ENCODE results near the gene EIF5. TPM values are rescaled to one million over a fixed set of nuclear protein-coding genes. Genes with fewer than 3 reads are reported as not detected.
A peak's percentile ranks its signal among the peaks of the same experiment; 100 is the strongest.

The EIF5 gene
- total RNA-seq, 3 donors from 2014 or later = 434 to 457 (median 451) TPM

GRCh38 chr14:103316721-103317121, 17.3 kb upstream of the EIF5 start:
- Mint-ChIP-seq H3K4me1 (ENCODE audit: low read depth) (no peaks in the 10 kb centered on the region), H3K27me3 (ENCODE audit: low read depth) (peaks cover 32% of the 10 kb centered on the region), H3K36me3 (ENCODE audit: insufficient read depth) (no peaks in the 10 kb centered on the region), H3K4me3 (no peak overlapping the region), H3K9me3 (no peaks in the 10 kb centered on the region)
- DNase-seq (no peak), ATAC-seq (no peak)

GRCh38 chr14:103317251-103317650, 16.8 kb upstream of the EIF5 start:
- Mint-ChIP-seq H3K36me3 (ENCODE audit: insufficient read depth) (no peaks in the 10 kb centered on the region), H3K9me3 (no peaks in the 10 kb centered on the region), H3K4me1 (ENCODE audit: low read depth) (no peaks in the 10 kb centered on the region), H3K27me3 (ENCODE audit: low read depth) (peaks cover 34% of the 10 kb centered on the region), H3K4me3 (no peak overlapping the region)
- DNase-seq (no peak), ATAC-seq (no peak)

GRCh38 chr14:103317976-103318580, 16.0 kb upstream of the EIF5 start:
- no peaks in the 10 kb centered on the region for H3K4me1 Mint-ChIP-seq (ENCODE audit: low read depth)
- no peaks in the 10 kb centered on the region for H3K36me3 Mint-ChIP-seq (ENCODE audit: insufficient read depth)
- DNase-seq (no peak), ATAC-seq (no peak)
- H3K4me3 Mint-ChIP-seq = no peak overlapping the region
- H3K27me3 Mint-ChIP-seq (ENCODE audit: low read depth) = peaks cover 40% of the 10 kb centered on the region
- H3K9me3 Mint-ChIP-seq = no peaks in the 10 kb centered on the region

- Mint-ChIP-seq H3K4me3 (no peak overlapping the region), H3K27me3 (ENCODE audit: low read depth) (peaks cover 41% of the 10 kb centered on the region), H3K4me1 (ENCODE audit: low read depth) (no peaks in the 10 kb centered on the region), H3K36me3 (ENCODE audit: insufficient read depth) (no peaks in the 10 kb centered on the region), H3K9me3 (no peaks in the 10 kb centered on the region)
- ATAC-seq = no peak
- DNase-seq = no peak
Observed at GRCh38 chr14:103318750-103319419, 15.2 kb upstream of the EIF5 start.

- DNase-seq (no peak), ATAC-seq (no peak)
- no peaks in the 10 kb centered on the region for H3K4me1 Mint-ChIP-seq (ENCODE audit: low read depth)
- H3K27me3 Mint-ChIP-seq (ENCODE audit: low read depth) = peaks cover 41% of the 10 kb centered on the region
- H3K9me3 Mint-ChIP-seq = no peaks in the 10 kb centered on the region
- no peaks in the 10 kb centered on the region for H3K36me3 Mint-ChIP-seq (ENCODE audit: insufficient read depth)
- no peak overlapping the region for H3K4me3 Mint-ChIP-seq
Observed at GRCh38 chr14:103319422-103319821, 14.6 kb upstream of the EIF5 start.

- no peak overlapping the region for H3K4me3 Mint-ChIP-seq
- no peaks in the 10 kb centered on the region for H3K9me3 Mint-ChIP-seq
- no peaks in the 10 kb centered on the region for H3K36me3 Mint-ChIP-seq (ENCODE audit: insufficient read depth)
- peaks cover 14% of the 10 kb centered on the region for H3K27me3 Mint-ChIP-seq (ENCODE audit: low read depth)
- H3K4me1 Mint-ChIP-seq (ENCODE audit: low read depth) = no peaks in the 10 kb centered on the region
- DNase-seq (no peak), ATAC-seq (no peak)
Observed at GRCh38 chr14:103326078-103326477, 8.0 kb upstream of the EIF5 start.

GRCh38 chr14:103328941-103329340, 5.1 kb upstream of the EIF5 start:
- no peaks in the 10 kb centered on the region for H3K9me3 Mint-ChIP-seq
- DNase-seq (no peak), ATAC-seq (no peak)
- no peak overlapping the region for H3K4me3 Mint-ChIP-seq
- peaks cover 6% of the 10 kb centered on the region for H3K4me1 Mint-ChIP-seq (ENCODE audit: low read depth)
- H3K27me3 Mint-ChIP-seq (ENCODE audit: low read depth) = peaks cover 5% of the 10 kb centered on the region
- no peaks in the 10 kb centered on the region for H3K36me3 Mint-ChIP-seq (ENCODE audit: insufficient read depth)

GRCh38 chr14:103329401-103330347, 4.4 kb upstream of the EIF5 start:
- H3K4me3 Mint-ChIP-seq = no peak overlapping the region
- no peaks in the 10 kb centered on the region for H3K9me3 Mint-ChIP-seq
- peaks cover 3% of the 10 kb centered on the region for H3K27me3 Mint-ChIP-seq (ENCODE audit: low read depth)
- DNase-seq (no peak), ATAC-seq (no peak)
- no peaks in the 10 kb centered on the region for H3K36me3 Mint-ChIP-seq (ENCODE audit: insufficient read depth)
- H3K4me1 Mint-ChIP-seq (ENCODE audit: low read depth) = peaks cover 6% of the 10 kb centered on the region

GRCh38 chr14:103330536-103330935, 3.5 kb upstream of the EIF5 start:
- Mint-ChIP-seq H3K4me1 (ENCODE audit: low read depth) (peaks cover 9% of the 10 kb centered on the region), H3K4me3 (no peak overlapping the region), H3K36me3 (ENCODE audit: insufficient read depth) (peaks cover 5% of the 10 kb centered on the region), H3K27me3 (ENCODE audit: low read depth) (no peaks in the 10 kb centered on the region), H3K9me3 (no peaks in the 10 kb centered on the region)
- ATAC-seq (no peak), DNase-seq (no peak)

- Mint-ChIP-seq H3K36me3 (ENCODE audit: insufficient read depth) (peaks cover 22% of the 10 kb centered on the region), H3K9me3 (no peaks in the 10 kb centered on the region), H3K4me1 (ENCODE audit: low read depth) (peaks cover 27% of the 10 kb centered on the region), H3K4me3 (peak overlapping the region; percentile 58), H3K27me3 (ENCODE audit: low read depth) (no peaks in the 10 kb centered on the region)
- ATAC-seq (no peak), DNase-seq (no peak)
Observed at GRCh38 chr14:103332143-103332919, 1.7 kb upstream of the EIF5 start.

- DNase-seq = peak; percentile 87
- peak; percentile 51 to 53 for ATAC-seq
- peak overlapping the region; percentile 94 for H3K4me3 Mint-ChIP-seq
- peaks cover 50% of the 10 kb centered on the region for H3K4me1 Mint-ChIP-seq (ENCODE audit: low read depth)
- H3K9me3 Mint-ChIP-seq = no peaks in the 10 kb centered on the region
- H3K27me3 Mint-ChIP-seq (ENCODE audit: low read depth) = no peaks in the 10 kb centered on the region
- H3K36me3 Mint-ChIP-seq (ENCODE audit: insufficient read depth) = peaks cover 45% of the 10 kb centered on the region
Observed at GRCh38 chr14:103334644-103335622, 896 bp downstream of the EIF5 start.

GRCh38 chr14:103336191-103336590, 2.2 kb downstream of the EIF5 start:
- Mint-ChIP-seq H3K9me3 (no peaks in the 10 kb centered on the region), H3K27me3 (ENCODE audit: low read depth) (no peaks in the 10 kb centered on the region), H3K36me3 (ENCODE audit: insufficient read depth) (peaks cover 56% of the 10 kb centered on the region), H3K4me1 (ENCODE audit: low read depth) (peaks cover 57% of the 10 kb centered on the region), H3K4me3 (peak overlapping the region; percentile 94)
- DNase-seq (no peak), ATAC-seq (no peak)

GRCh38 chr14:103337794-103338193, 3.8 kb downstream of the EIF5 start:
- H3K9me3 Mint-ChIP-seq = no peaks in the 10 kb centered on the region
- DNase-seq (no peak), ATAC-seq (no peak)
- H3K4me1 Mint-ChIP-seq (ENCODE audit: low read depth) = peaks cover 58% of the 10 kb centered on the region
- peaks cover 69% of the 10 kb centered on the region for H3K36me3 Mint-ChIP-seq (ENCODE audit: insufficient read depth)
- H3K4me3 Mint-ChIP-seq = no peak overlapping the region
- no peaks in the 10 kb centered on the region for H3K27me3 Mint-ChIP-seq (ENCODE audit: low read depth)
